OCI-LY7 (cell line): Measurements from ENCODE around the gene PLCXD3. TPM values are rescaled to one million over a fixed set of nuclear protein-coding genes. Genes with fewer than 3 reads are reported as not detected.

Experiments used
- BruUV-seq: library from RNA; stranded (reverse); fragments of 400-500 nt; replicated peaks from 2 replicates; lab custom pipeline; 2021; lab: Mats Ljungman, UMichigan
- CTCF ChIA-PET: fragments of 300-600 bp; sonication (Branson Sonifier 250); formaldehyde crosslinking; loops from one replicate; lab custom pipeline; 2022; ENCODE audit warnings: antibody characterized with exemption; ENCODE audit not compliant: unreplicated experiment; lab: Charles Lee
- POLR2A ChIA-PET: fragments of 300-600 bp; sonication (Branson Sonifier 250); formaldehyde crosslinking; loops from one replicate; lab custom pipeline; 2022; ENCODE audit warnings: antibody characterized with exemption; lab: Charles Lee
- DNase-seq: peaks from one replicate; pipeline ENCODE4 v3.0.0-alpha.2; 2015; ENCODE audit warnings: low spot score
- H2AFZ ChIP-seq: fragments of 200-600 bp; sonication (generic), shearing (Covaris generic); 2 replicates; pipeline ENCODE4 v1.6.1; 2014; ENCODE audit warnings: mild to moderate bottlenecking, antibody characterized with exemption, low read length, moderate library complexity
- H3K27ac ChIP-seq: fragments of 200-600 bp; sonication (generic); 2 replicates; pipeline ENCODE4 v1.5.1; 2014; ENCODE audit warnings: mixed run types, low read depth, mild to moderate bottlenecking, moderate library complexity, low read length, inconsistent platforms; ENCODE audit not compliant: poor library complexity, severe bottlenecking
- H3K36me3 ChIP-seq: fragments of 200-600 bp; sonication (generic); 2 replicates; pipeline ENCODE4 v1.6.1; 2014; ENCODE audit warnings: mild to moderate bottlenecking, antibody characterized with exemption, low read length, moderate library complexity, mixed read lengths; ENCODE audit not compliant: insufficient read depth
- H3K4me1 ChIP-seq: fragments of 200-600 bp; sonication (generic); 2 replicates; pipeline ENCODE4 v1.5.1; 2014; ENCODE audit warnings: mild to moderate bottlenecking, low read length; ENCODE audit not compliant: insufficient read depth, poor library complexity, severe bottlenecking
- H3K4me2 ChIP-seq: fragments of 200-600 bp; sonication (generic); 2 replicates; pipeline ENCODE4 v1.6.1; 2014; ENCODE audit warnings: mild to moderate bottlenecking, low read length
- H3K4me3 ChIP-seq: fragments of 200-600 bp; sonication (generic); 2 replicates; pipeline ENCODE4 v1.5.1; 2014; ENCODE audit warnings: mild to moderate bottlenecking, low read depth, low read length; ENCODE audit not compliant: poor library complexity, severe bottlenecking
- H3K79me2 ChIP-seq: fragments of 200-600 bp; sonication (generic); 2 replicates; pipeline ENCODE4 v1.6.1; 2016; ENCODE audit warnings: low read depth, mild to moderate bottlenecking, low read length, moderate library complexity, mixed read lengths; ENCODE audit not compliant: insufficient read depth
- H3K9me2 ChIP-seq: fragments of 200-600 bp; sonication (generic); 2 replicates; pipeline ENCODE4 v1.6.1; 2016; ENCODE audit warnings: mild to moderate bottlenecking, low read length, mixed read lengths; ENCODE audit not compliant: insufficient read depth
- H3K9me3 ChIP-seq: fragments of 200-600 bp; sonication (generic); 2 replicates; pipeline ENCODE4 v1.6.1; 2014; ENCODE audit warnings: mild to moderate bottlenecking, mixed run types, low read length, mixed read lengths
- H4K20me1 ChIP-seq: fragments of 200-600 bp; sonication (generic); 2 replicates; pipeline ENCODE4 v1.6.1; 2014; ENCODE audit warnings: mild to moderate bottlenecking, antibody characterized with exemption, low read length, moderate library complexity, mixed read lengths; ENCODE audit not compliant: insufficient read depth
- CTCF ChIP-seq: fragments of 200-600 bp; sonication (generic); conservative IDR thresholded peaks from 2 replicates; pipeline ENCODE4 v1.5.1; 2014; ENCODE audit warnings: mild to moderate bottlenecking, antibody characterized with exemption, low read length, moderate library complexity, mixed read lengths
- EZH2phosphoT487 ChIP-seq: fragments of 200-600 bp; sonication (generic); IDR thresholded peaks from 2 replicates; pipeline ENCODE4 v1.6.1; 2018; ENCODE audit warnings: low read depth, borderline replicate concordance, mild to moderate bottlenecking, mixed run types, antibody characterized with exemption, low read length, moderate library complexity, mixed read lengths
- intact Hi-C: fragments of 100-400 bp; cut with micrococcal nuclease; formaldehyde crosslinking; loops from one replicate; pipeline ENCODE4 v1.10.0; 2022; ENCODE audit not compliant: unreplicated experiment
- total RNA-seq, 2 experiments: library from RNA; depleted of rRNA in 1 of 2; stranded (reverse); fragments of >200 nt in 1 of 2; shearing (Covaris generic) in 1 of 2; gene quantifications; 2 replicates each; pipeline ENCODE4 v1.2.3, GENCODE V29; 2014 to 2022

PLCXD3 gene
- total RNA-seq, 2 experiments from 2014 or later = not detected

GRCh38 chr5:41290810-41291209 lies 219.6 kb downstream of the PLCXD3 start:
- Histone ChIP-seq H3K4me3 (no peak overlapping the region), H3K4me2 (no peak overlapping the region), H3K9me3 (no peaks in the 10 kb centered on the region), H3K9me2 (no peaks in the 10 kb centered on the region), H3K4me1 (no peaks in the 10 kb centered on the region), H3K27ac (no peak overlapping the region), H4K20me1 (no peaks in the 10 kb centered on the region), H3K36me3 (no peaks in the 10 kb centered on the region), H3K79me2 (no peaks in the 10 kb centered on the region), H2AFZ (no peak overlapping the region)
- BruUV-seq = no TSS peak
- ChIA-PET POLR2A (no interaction called here), CTCF (no interaction called here)
- intact Hi-C loops = no loop called here
- no peak for DNase-seq
- TF ChIP-seq CTCF (no peak), EZH2phosphoT487 (no peak)

- Histone ChIP-seq H3K4me2 (no peak overlapping the region), H3K4me1 (no peaks in the 10 kb centered on the region), H2AFZ (no peak overlapping the region), H3K4me3 (no peak overlapping the region), H3K79me2 (no peaks in the 10 kb centered on the region), H3K9me3 (no peaks in the 10 kb centered on the region), H3K9me2 (no peaks in the 10 kb centered on the region), H3K27ac (no peak overlapping the region), H4K20me1 (no peaks in the 10 kb centered on the region), H3K36me3 (no peaks in the 10 kb centered on the region)
- TF ChIP-seq EZH2phosphoT487 (no peak), CTCF (no peak)
- ChIA-PET POLR2A (no interaction called here), CTCF (no interaction called here)
- no TSS peak for BruUV-seq
- intact Hi-C loops = no loop called here
- DNase-seq = no peak
Measured at GRCh38 chr5:41289970-41290464, 220.4 kb downstream of the PLCXD3 start.

- no peak overlapping the region for H3K27ac ChIP-seq
- no peaks in the 10 kb centered on the region for H3K36me3 ChIP-seq
- no peaks in the 10 kb centered on the region for H3K4me1 ChIP-seq
- no peak overlapping the region for H2AFZ ChIP-seq
- intact Hi-C loops = no loop called here
- ChIA-PET POLR2A (interaction anchor here (1.2 kb wide), 1 partner anchor 25 kb away, joined by 3 read pairs; no protein-coding TSS in a partner anchor), CTCF (no interaction called here)
- BruUV-seq = no TSS peak
- H3K9me3 ChIP-seq = no peaks in the 10 kb centered on the region
- no peaks in the 10 kb centered on the region for H4K20me1 ChIP-seq
- TF ChIP-seq EZH2phosphoT487 = no peak
- TF ChIP-seq CTCF = no peak
- H3K79me2 ChIP-seq = no peaks in the 10 kb centered on the region
- no peak overlapping the region for H3K4me2 ChIP-seq
- no peaks in the 10 kb centered on the region for H3K9me2 ChIP-seq
- no peak for DNase-seq
- no peak overlapping the region for H3K4me3 ChIP-seq
Measured at GRCh38 chr5:41286696-41287095, 223.7 kb downstream of the PLCXD3 start.
